Measurements from ENCODE around the gene LRRC8A.
"Not testable (repeated sequence)": the region's sequence is repeated elsewhere in the genome, so short reads cannot be mapped to it uniquely, and the experiment has no call there.

LRRC8A gene

GRCh38 chr9:128933731-128934130 lies 51.8 kb downstream of the LRRC8A start:
- no peaks in the 10 kb centered on the region for H3K4me1 Mint-ChIP-seq (ENCODE audit: low read depth)
- no peak for DNase-seq (ENCODE audit: low spot score)
- no peak overlapping the region for H3K27ac Mint-ChIP-seq
- no peaks in the 10 kb centered on the region for H3K36me3 Mint-ChIP-seq (ENCODE audit: low read depth)
- no peaks in the 10 kb centered on the region for H3K27me3 Mint-ChIP-seq (ENCODE audit: low read depth)
- H3K9me3 Mint-ChIP-seq, result no peaks in the 10 kb centered on the region
- no peak overlapping the region for H3K4me3 Mint-ChIP-seq

GRCh38 chr9:128936171-128936865 lies 54.4 kb downstream of the LRRC8A start:
- no peak for DNase-seq (ENCODE audit: low spot score)
- Mint-ChIP-seq H3K27ac (no peak overlapping the region), H3K4me1 (ENCODE audit: low read depth) (no peaks in the 10 kb centered on the region), H3K4me3 (no peak overlapping the region), H3K9me3 (no peaks in the 10 kb centered on the region), H3K27me3 (ENCODE audit: low read depth) (no peaks in the 10 kb centered on the region), H3K36me3 (ENCODE audit: low read depth) (no peaks in the 10 kb centered on the region)

- Mint-ChIP-seq H3K4me1 (ENCODE audit: low read depth) (no peaks in the 10 kb centered on the region), H3K27ac (no peak overlapping the region), H3K4me3 (no peak overlapping the region), H3K36me3 (ENCODE audit: low read depth) (no peaks in the 10 kb centered on the region), H3K9me3 (no peaks in the 10 kb centered on the region), H3K27me3 (ENCODE audit: low read depth) (no peaks in the 10 kb centered on the region)
- DNase-seq (ENCODE audit: low spot score), result no peak
Observed at GRCh38 chr9:128937310-128938165, 55.6 kb downstream of the LRRC8A start.

- Mint-ChIP-seq H3K27me3 (ENCODE audit: low read depth) (no peaks in the 10 kb centered on the region), H3K9me3 (no peaks in the 10 kb centered on the region), H3K36me3 (ENCODE audit: low read depth) (no peaks in the 10 kb centered on the region), H3K27ac (no peak overlapping the region), H3K4me1 (ENCODE audit: low read depth) (no peaks in the 10 kb centered on the region), H3K4me3 (no peak overlapping the region)
- no peak for DNase-seq (ENCODE audit: low spot score)
Observed at GRCh38 chr9:128940271-128940921, 58.5 kb downstream of the LRRC8A start.

- H3K9me3 Mint-ChIP-seq, result no peaks in the 10 kb centered on the region
- peaks cover 4% of the 10 kb centered on the region for H3K4me1 Mint-ChIP-seq (ENCODE audit: low read depth)
- no peak overlapping the region for H3K27ac Mint-ChIP-seq
Observed at GRCh38 chr9:128940946-128941755, 59.2 kb downstream of the LRRC8A start.

GRCh38 chr9:128943832-128944620 lies 62.1 kb downstream of the LRRC8A start:
- Mint-ChIP-seq H3K9me3 (no peaks in the 10 kb centered on the region), H3K27ac (no peak overlapping the region), H3K4me3 (no peak overlapping the region), H3K27me3 (ENCODE audit: low read depth) (no peaks in the 10 kb centered on the region), H3K36me3 (ENCODE audit: low read depth) (peaks cover 16% of the 10 kb centered on the region), H3K4me1 (ENCODE audit: low read depth) (peaks cover 18% of the 10 kb centered on the region)
- DNase-seq (ENCODE audit: low spot score), result no peak

More at GRCh38 chr9:128940946-128941755, 59.2 kb downstream of the LRRC8A start:
- Mint-ChIP-seq H3K4me3 (no peak overlapping the region), H3K27me3 (ENCODE audit: low read depth) (no peaks in the 10 kb centered on the region), H3K36me3 (ENCODE audit: low read depth) (peaks cover 7% of the 10 kb centered on the region)
- no peak for DNase-seq (ENCODE audit: low spot score)

GRCh38 chr9:128944966-128945365 lies 63.0 kb downstream of the LRRC8A start:
- Mint-ChIP-seq H3K36me3 (ENCODE audit: low read depth) (peaks cover 16% of the 10 kb centered on the region), H3K4me1 (ENCODE audit: low read depth) (peaks cover 19% of the 10 kb centered on the region)
- not testable (repeated sequence) for H3K9me3 Mint-ChIP-seq; H3K27me3 Mint-ChIP-seq (ENCODE audit: low read depth); H3K4me3 Mint-ChIP-seq; H3K27ac Mint-ChIP-seq; DNase-seq (ENCODE audit: low spot score)

- H3K4me3 Mint-ChIP-seq, result peak overlapping the region; percentile 94
- peaks cover 19% of the 10 kb centered on the region for H3K4me1 Mint-ChIP-seq (ENCODE audit: low read depth)
- peaks cover 18% of the 10 kb centered on the region for H3K36me3 Mint-ChIP-seq (ENCODE audit: low read depth)
- no peak for DNase-seq (ENCODE audit: low spot score)
- peak overlapping the region; percentile 94 for H3K27ac Mint-ChIP-seq
- H3K27me3 Mint-ChIP-seq (ENCODE audit: low read depth), result no peaks in the 10 kb centered on the region
- no peaks in the 10 kb centered on the region for H3K9me3 Mint-ChIP-seq
Observed at GRCh38 chr9:128945798-128946501, 64.0 kb downstream of the LRRC8A start.

- Mint-ChIP-seq H3K36me3 (ENCODE audit: low read depth) (peaks cover 20% of the 10 kb centered on the region), H3K27me3 (ENCODE audit: low read depth) (no peaks in the 10 kb centered on the region), H3K27ac (peak overlapping the region; percentile 94), H3K4me1 (ENCODE audit: low read depth) (peaks cover 21% of the 10 kb centered on the region), H3K9me3 (no peaks in the 10 kb centered on the region), H3K4me3 (peak overlapping the region; percentile 94)
- DNase-seq (ENCODE audit: low spot score), result no peak
Observed at GRCh38 chr9:128946571-128947276, 64.8 kb downstream of the LRRC8A start.

- Mint-ChIP-seq H3K27me3 (ENCODE audit: low read depth) (no peaks in the 10 kb centered on the region), H3K9me3 (no peaks in the 10 kb centered on the region), H3K4me1 (ENCODE audit: low read depth) (peaks cover 21% of the 10 kb centered on the region), H3K27ac (peak overlapping the region; percentile 94), H3K36me3 (ENCODE audit: low read depth) (peaks cover 20% of the 10 kb centered on the region), H3K4me3 (peak overlapping the region; percentile 94)
- DNase-seq (ENCODE audit: low spot score), result no peak
Observed at GRCh38 chr9:128947277-128947526, 65.3 kb downstream of the LRRC8A start.

- H3K36me3 Mint-ChIP-seq (ENCODE audit: low read depth), result peaks cover 23% of the 10 kb centered on the region
- H3K27me3 Mint-ChIP-seq (ENCODE audit: low read depth), result no peaks in the 10 kb centered on the region
- peak; percentile 98 for DNase-seq (ENCODE audit: low spot score)
- no peaks in the 10 kb centered on the region for H3K9me3 Mint-ChIP-seq
- peak within 1 kb of the TSS; percentile 94 for H3K27ac Mint-ChIP-seq
- H3K4me3 Mint-ChIP-seq, result peak within 1 kb of the TSS; percentile 94
- peaks cover 23% of the 10 kb centered on the region for H3K4me1 Mint-ChIP-seq (ENCODE audit: low read depth)
Observed at GRCh38 chr9:128947527-128948301, 65.8 kb downstream of the LRRC8A start, which contains the start of the genes DOLK and NUP188. TSS of gene DOLK (minus strand) at chr9:128947603. CDS start at chr9:128947303, 300 bp downstream. TSS of gene NUP188 (plus strand) at chr9:128947699. CDS start at chr9:128947720, 21 bp downstream.
